Neural cell (in vitro differentiated cells): Measurements from ENCODE around the gene OR2F2. TPM values are rescaled to one million over a fixed set of nuclear protein-coding genes. Genes with fewer than 3 reads are reported as not detected.

Source experiments
- H2AFZ ChIP-seq: fragments of 200-600, 300-800 bp; sonication (generic), shearing (Covaris generic); 2 replicates; pipeline ENCODE4 v1.6.0; 2014; ENCODE audit warnings: low read depth, mild to moderate bottlenecking, antibody characterized with exemption, low read length, moderate library complexity
- H3F3A ChIP-seq: fragments of 200-600 bp; shearing (Covaris generic); 2 replicates; pipeline ENCODE4 v1.6.1; 2016; ENCODE audit warnings: mild to moderate bottlenecking, moderate library complexity, mixed read lengths, antibody characterized with exemption, low read length; ENCODE audit not compliant: insufficient read depth, poor library complexity, severe bottlenecking
- H3K27ac ChIP-seq: fragments of 200-600, 300-800 bp; sonication (generic), shearing (Covaris generic); 2 replicates; pipeline ENCODE4 v1.5.1; 2014; ENCODE audit warnings: mild to moderate bottlenecking, low read length, moderate library complexity
- H3K27me3 ChIP-seq: fragments of 300-800, 200-600 bp; sonication (generic), shearing (Covaris generic); 2 replicates; pipeline ENCODE4 v1.6.0; 2014; ENCODE audit warnings: mild to moderate bottlenecking, low read depth, low read length, moderate library complexity; ENCODE audit not compliant: insufficient read depth
- H3K36me3 ChIP-seq: fragments of 300-800, 200-600 bp; sonication (generic), shearing (Covaris generic); 2 replicates; pipeline ENCODE4 v1.5.1; 2014; ENCODE audit warnings: mild to moderate bottlenecking, antibody characterized with exemption, low read length, moderate library complexity; ENCODE audit not compliant: insufficient read depth
- H3K4me2 ChIP-seq: fragments of 300-800, 200-600 bp; sonication (generic), shearing (Covaris generic); 2 replicates; pipeline ENCODE4 v1.6.0; 2014; ENCODE audit warnings: mild to moderate bottlenecking, low read length
- H3K4me3 ChIP-seq: fragments of 300-800, 200-600 bp; sonication (generic), shearing (Covaris generic); 2 replicates; pipeline ENCODE4 v1.5.1; 2014; ENCODE audit warnings: mild to moderate bottlenecking, low read length, moderate library complexity
- H3K79me2 ChIP-seq: fragments of 200-600 bp; shearing (Covaris generic); replicated peaks from 2 replicates; pipeline ENCODE4 v1.6.0; 2014; ENCODE audit warnings: mild to moderate bottlenecking, low read length, moderate library complexity; ENCODE audit not compliant: insufficient read depth
- H3K9ac ChIP-seq: fragments of 300-800, 200-600 bp; sonication (generic), shearing (Covaris generic); 2 replicates; pipeline ENCODE4 v1.6.1; 2016; ENCODE audit warnings: mild to moderate bottlenecking, low read length, mixed read lengths
- H3K9me2 ChIP-seq: fragments of 200-600 bp; shearing (Covaris generic); 2 replicates; pipeline ENCODE4 v1.6.1; 2016; ENCODE audit warnings: mild to moderate bottlenecking, low read length, mixed read lengths; ENCODE audit not compliant: insufficient read depth
- H3K9me3 ChIP-seq: fragments of 200-600, 300-800 bp; sonication (generic), shearing (Covaris generic); 2 replicates; pipeline ENCODE4 v1.6.1; 2016; ENCODE audit warnings: mild to moderate bottlenecking, mixed run types, low read length, moderate library complexity, mixed read lengths
- H4K20me1 ChIP-seq: fragments of 200-600 bp; shearing (Covaris generic); 2 replicates; pipeline ENCODE4 v1.6.1; 2016; ENCODE audit warnings: mild to moderate bottlenecking, mixed run types; ENCODE audit not compliant: insufficient read depth
- EP300 ChIP-seq: fragments of 450-650 bp; conservative IDR thresholded peaks from 2 replicates; pipeline ENCODE4 v1.6.1; 2014; ENCODE audit warnings: antibody characterized with exemption, mild to moderate bottlenecking, moderate library complexity; ENCODE audit not compliant: poor library complexity, severe bottlenecking
- EZH2 ChIP-seq: fragments of 200-600, 300-800 bp; shearing (Covaris generic), sonication (generic); IDR thresholded peaks from 2 replicates; pipeline ENCODE4 v1.6.1; 2014; ENCODE audit warnings: antibody characterized with exemption, low read length, borderline replicate concordance, mild to moderate bottlenecking; ENCODE audit not compliant: insufficient read depth, poor library complexity, severe bottlenecking
- MXI1 ChIP-seq: fragments of 450-650 bp; conservative IDR thresholded peaks from 2 replicates; pipeline ENCODE4 v1.6.1; 2014; ENCODE audit warnings: antibody characterized with exemption, mild to moderate bottlenecking; ENCODE audit not compliant: poor library complexity, severe bottlenecking
- POLR2AphosphoS5 ChIP-seq: IDR thresholded peaks from 2 replicates; pipeline ENCODE4 v1.6.1; 2012
- RAD21 ChIP-seq: fragments of 450-650 bp; conservative IDR thresholded peaks from 2 replicates; pipeline ENCODE4 v1.6.1; 2014; ENCODE audit warnings: antibody characterized with exemption, mild to moderate bottlenecking, moderate library complexity
- SMC3 ChIP-seq: fragments of 450-650 bp; conservative IDR thresholded peaks from 2 replicates; pipeline ENCODE4 v1.6.1; 2014; ENCODE audit warnings: antibody characterized with exemption, mild to moderate bottlenecking, moderate library complexity; ENCODE audit not compliant: poor library complexity
- TAF1 ChIP-seq: IDR thresholded peaks from 2 replicates; pipeline ENCODE4 v1.6.1; 2012; ENCODE audit warnings: low read depth
- polyA plus RNA-seq: library from polyadenylated mRNA; depleted of rRNA; stranded (reverse); fragments of >200 nt; gene quantifications from 2 replicates; pipeline ENCODE4 v1.2.3, GENCODE V29; 2014
- TF ChIP-seq, protein P1 (sequence below): fragments of 450-650 bp; IDR thresholded peaks from 2 replicates; pipeline ENCODE4 v1.5.1; 2014; ENCODE audit warnings: antibody characterized with exemption, mild to moderate bottlenecking, moderate library complexity; ENCODE audit not compliant: poor library complexity, severe bottlenecking
- TF ChIP-seq, protein P2 (sequence below): IDR thresholded peaks from 2 replicates; pipeline ENCODE4 v1.6.1; 2012; ENCODE audit warnings: borderline replicate concordance

The OR2F2 gene
- polyA plus RNA-seq, 1 donor from 2014 or later = not detected

DNA sequence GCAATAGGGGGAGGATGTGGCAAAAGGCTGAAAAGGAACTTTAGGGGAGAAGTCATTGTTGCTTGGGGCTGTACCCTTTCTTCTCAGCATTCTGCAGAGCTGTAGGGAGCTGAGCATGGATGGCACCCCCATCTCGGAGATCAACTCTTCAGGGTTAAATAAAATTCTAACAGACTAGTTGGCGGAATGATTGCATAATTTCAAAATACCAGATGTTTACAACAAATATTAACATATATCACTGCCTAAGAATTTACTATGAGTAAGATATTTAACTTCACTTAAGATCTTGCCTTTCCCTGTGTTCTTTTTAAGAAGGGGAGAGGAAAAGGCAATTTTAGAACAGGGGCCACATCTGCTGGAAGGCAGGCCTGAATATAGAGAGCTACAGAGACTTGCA, 19.1 kb downstream of the OR2F2 start:
- H3K9me2 ChIP-seq = no peaks in the 10 kb centered on the region
- H3K4me2 ChIP-seq = no peak overlapping the region
- H2AFZ ChIP-seq = no peak overlapping the region

DNA sequence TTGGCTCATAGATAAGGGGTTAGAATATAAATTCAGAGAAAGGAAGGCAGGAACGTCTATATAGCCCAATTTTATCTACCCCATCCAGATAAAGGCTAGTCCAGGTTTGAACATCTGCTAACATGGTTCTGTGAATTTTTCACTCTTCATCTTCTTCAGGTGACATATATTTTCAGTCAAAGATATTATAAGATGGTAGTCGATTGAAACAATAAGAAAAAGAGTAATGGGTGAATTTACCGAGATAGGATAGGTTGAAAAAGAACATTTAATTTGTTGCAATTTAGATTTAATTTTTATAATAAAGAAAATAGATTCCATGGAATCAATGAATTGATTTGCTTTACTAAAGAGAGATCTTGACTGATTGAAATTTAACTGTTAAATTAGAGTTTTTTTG, 19.5 kb downstream of the OR2F2 start, which contains the start of gene OR2F1:
TSS of gene OR2F1 (plus strand) at position 301 of the 400 bp plus-strand sequence. CDS start 5,127 bp downstream, outside the sequence.
- Histone ChIP-seq H3K9me3 (no peaks in the 10 kb centered on the region), H3K36me3 (no peaks in the 10 kb centered on the region), H3K79me2 (no peaks in the 10 kb centered on the region), H3K4me3 (no peak within 1 kb of the TSS), H2AFZ (no peak within 1 kb of the TSS), H3K27ac (no peak within 1 kb of the TSS), H3K9me2 (no peaks in the 10 kb centered on the region), H3K27me3 (no peaks in the 10 kb centered on the region), H3K9ac (no peak within 1 kb of the TSS), H3F3A (no peaks in the 10 kb centered on the region), H4K20me1 (no peaks in the 10 kb centered on the region), H3K4me2 (no peak within 1 kb of the TSS)
- TF ChIP-seq EP300 (no peak), RAD21 (no peak), EZH2 (no peak), TAF1 (no peak)
- TF ChIP-seq, protein P1, sequence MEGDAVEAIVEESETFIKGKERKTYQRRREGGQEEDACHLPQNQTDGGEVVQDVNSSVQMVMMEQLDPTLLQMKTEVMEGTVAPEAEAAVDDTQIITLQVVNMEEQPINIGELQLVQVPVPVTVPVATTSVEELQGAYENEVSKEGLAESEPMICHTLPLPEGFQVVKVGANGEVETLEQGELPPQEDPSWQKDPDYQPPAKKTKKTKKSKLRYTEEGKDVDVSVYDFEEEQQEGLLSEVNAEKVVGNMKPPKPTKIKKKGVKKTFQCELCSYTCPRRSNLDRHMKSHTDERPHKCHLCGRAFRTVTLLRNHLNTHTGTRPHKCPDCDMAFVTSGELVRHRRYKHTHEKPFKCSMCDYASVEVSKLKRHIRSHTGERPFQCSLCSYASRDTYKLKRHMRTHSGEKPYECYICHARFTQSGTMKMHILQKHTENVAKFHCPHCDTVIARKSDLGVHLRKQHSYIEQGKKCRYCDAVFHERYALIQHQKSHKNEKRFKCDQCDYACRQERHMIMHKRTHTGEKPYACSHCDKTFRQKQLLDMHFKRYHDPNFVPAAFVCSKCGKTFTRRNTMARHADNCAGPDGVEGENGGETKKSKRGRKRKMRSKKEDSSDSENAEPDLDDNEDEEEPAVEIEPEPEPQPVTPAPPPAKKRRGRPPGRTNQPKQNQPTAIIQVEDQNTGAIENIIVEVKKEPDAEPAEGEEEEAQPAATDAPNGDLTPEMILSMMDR = no peak
- TF ChIP-seq, protein P2, sequence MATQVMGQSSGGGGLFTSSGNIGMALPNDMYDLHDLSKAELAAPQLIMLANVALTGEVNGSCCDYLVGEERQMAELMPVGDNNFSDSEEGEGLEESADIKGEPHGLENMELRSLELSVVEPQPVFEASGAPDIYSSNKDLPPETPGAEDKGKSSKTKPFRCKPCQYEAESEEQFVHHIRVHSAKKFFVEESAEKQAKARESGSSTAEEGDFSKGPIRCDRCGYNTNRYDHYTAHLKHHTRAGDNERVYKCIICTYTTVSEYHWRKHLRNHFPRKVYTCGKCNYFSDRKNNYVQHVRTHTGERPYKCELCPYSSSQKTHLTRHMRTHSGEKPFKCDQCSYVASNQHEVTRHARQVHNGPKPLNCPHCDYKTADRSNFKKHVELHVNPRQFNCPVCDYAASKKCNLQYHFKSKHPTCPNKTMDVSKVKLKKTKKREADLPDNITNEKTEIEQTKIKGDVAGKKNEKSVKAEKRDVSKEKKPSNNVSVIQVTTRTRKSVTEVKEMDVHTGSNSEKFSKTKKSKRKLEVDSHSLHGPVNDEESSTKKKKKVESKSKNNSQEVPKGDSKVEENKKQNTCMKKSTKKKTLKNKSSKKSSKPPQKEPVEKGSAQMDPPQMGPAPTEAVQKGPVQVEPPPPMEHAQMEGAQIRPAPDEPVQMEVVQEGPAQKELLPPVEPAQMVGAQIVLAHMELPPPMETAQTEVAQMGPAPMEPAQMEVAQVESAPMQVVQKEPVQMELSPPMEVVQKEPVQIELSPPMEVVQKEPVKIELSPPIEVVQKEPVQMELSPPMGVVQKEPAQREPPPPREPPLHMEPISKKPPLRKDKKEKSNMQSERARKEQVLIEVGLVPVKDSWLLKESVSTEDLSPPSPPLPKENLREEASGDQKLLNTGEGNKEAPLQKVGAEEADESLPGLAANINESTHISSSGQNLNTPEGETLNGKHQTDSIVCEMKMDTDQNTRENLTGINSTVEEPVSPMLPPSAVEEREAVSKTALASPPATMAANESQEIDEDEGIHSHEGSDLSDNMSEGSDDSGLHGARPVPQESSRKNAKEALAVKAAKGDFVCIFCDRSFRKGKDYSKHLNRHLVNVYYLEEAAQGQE = no peak

More for the DNA sequence above, 19.1 kb downstream of the OR2F2 start:
- Histone ChIP-seq H3K9ac (no peak overlapping the region), H3K9me3 (no peaks in the 10 kb centered on the region), H3K79me2 (no peaks in the 10 kb centered on the region), H3K4me3 (no peak overlapping the region), H3K27ac (no peak overlapping the region), H3K27me3 (no peaks in the 10 kb centered on the region), H4K20me1 (no peaks in the 10 kb centered on the region), H3K36me3 (no peaks in the 10 kb centered on the region), H3F3A (no peaks in the 10 kb centered on the region)
- TF ChIP-seq MXI1 = no peak
- no peak for TF ChIP-seq TAF1
- TF ChIP-seq, protein P1 = no peak
- TF ChIP-seq RAD21 = no peak
- TF ChIP-seq POLR2AphosphoS5 = no peak
- TF ChIP-seq, protein P2 = no peak
- TF ChIP-seq EZH2 = no peak
- no peak for TF ChIP-seq SMC3
- no peak for TF ChIP-seq EP300
